Prostate gland (tissue), 2 donors: ENCODE results near the gene ZCCHC18. TPM values are rescaled to one million over a fixed set of nuclear protein-coding genes. Genes with fewer than 3 reads are reported as not detected.
A peak's percentile ranks its signal among the peaks of the same experiment; 100 is the strongest.

ENCODE experiments used
- DNase-seq: peaks from one replicate; pipeline ENCODE4 v3.0.0-alpha.2; 2019; ENCODE audit warnings: low spot score
- H3K27ac ChIP-seq, 2 donors: fragments of 200-600 bp; sonication (generic); 2 replicates each; pipeline ENCODE4 v1.5.1; 2017 to 2019
- H3K27me3 ChIP-seq: fragments of 200-600 bp; sonication (generic); replicated peaks from 2 replicates; pipeline ENCODE4 v1.5.1; 2019; ENCODE audit not compliant: insufficient read depth
- H3K36me3 ChIP-seq, 2 donors: fragments of 200-600 bp; sonication (generic); 1 replicate in 1 of 2; 2 replicates in 1 of 2; pipeline versions ENCODE4 v1.5.1 to v1.8.1; 2017 to 2019
- H3K4me1 ChIP-seq: fragments of 200-600 bp; sonication (generic); replicated peaks from 2 replicates; pipeline ENCODE4 v1.5.1; 2019
- H3K4me3 ChIP-seq, 2 donors: fragments of 200-600 bp; sonication (generic); 2 replicates each; pipeline ENCODE4 v1.5.1; 2017 to 2019
- H3K9me3 ChIP-seq: fragments of 200-600 bp; sonication (generic); 2 replicates; pipeline ENCODE4 v1.5.1; 2017
- CTCF ChIP-seq, 4 experiments: fragments of 200-600 bp in 2 of 4; fragments of 450-650 bp in 2 of 4; sonication (generic) in 2 of 4; IDR thresholded peaks; 1 replicate in 3 of 4; 2 replicates in 1 of 4; pipeline ENCODE4 v1.5.1; 2016 to 2019; ENCODE audit warnings: antibody characterized with exemption in 4 of 4, mild to moderate bottlenecking in 2 of 4, moderate library complexity in 2 of 4
- POLR2A ChIP-seq: fragments of 450-650 bp; IDR thresholded peaks from one replicate; pipeline ENCODE4 v1.6.1; 2016; ENCODE audit warnings: antibody characterized with exemption, mild to moderate bottlenecking
- POLR2AphosphoS5 ChIP-seq: sonication (generic); formaldehyde crosslinking; IDR thresholded peaks from one replicate; pipeline ENCODE4 v1.6.1; 2017; ENCODE audit warnings: antibody characterized with exemption
- WGBS: methylation state at CpG from one replicate; pipeline ENCODE4 v1.1.5; 2018; 5-methylcytosine and 5-hydroxymethylcytosine counted together
- intact Hi-C: fragments of 100-400 bp; cut with DNase I; formaldehyde crosslinking; loops from one replicate; pipeline ENCODE4 v1.14.2; 2022
- total RNA-seq, 2 donors: library from RNA; depleted of rRNA; stranded (reverse); fragments of >200 nt; gene quantifications; one replicate each; pipeline ENCODE4 v1.1.0, GENCODE V29; 2016

ZCCHC18 gene
- total RNA-seq, 2 donors from 2014 or later = 0.14 to 17.2 TPM

GRCh38 chrX:104135677-104136076 is 23.4 kb downstream of the ZCCHC18 start:
- Histone ChIP-seq H3K4me1 (no peaks in the 10 kb centered on the region), H3K9me3 (no peaks in the 10 kb centered on the region), H3K27ac (no peak overlapping the region), H3K27me3 (no peaks in the 10 kb centered on the region), H3K36me3 (no peaks in the 10 kb centered on the region), H3K4me3 (no peak overlapping the region)
- TF ChIP-seq POLR2A (no peak), CTCF (IDR thresholded peaks at IDR 0.05) (no peak), POLR2AphosphoS5 (no peak)
- 92% methylated on average over 1 of the region's 1 CpG for WGBS
- intact Hi-C loops = loop anchor here (2.0 to 10.0 kb wide), 2 partner anchors 37 to 441 kb away; no protein-coding TSS in a partner anchor
- DNase-seq = no peak

- Histone ChIP-seq H3K27ac (no peak overlapping the region), H3K27me3 (no peaks in the 10 kb centered on the region), H3K36me3 (no peaks in the 10 kb centered on the region), H3K4me1 (no peaks in the 10 kb centered on the region), H3K4me3 (peak overlapping the region in 1 of 2 donors; percentile 22), H3K9me3 (no peaks in the 10 kb centered on the region)
- intact Hi-C loops = loop anchor here (2.0 to 10.0 kb wide), 2 partner anchors 38 to 442 kb away; no protein-coding TSS in a partner anchor
- TF ChIP-seq POLR2A (no peak), POLR2AphosphoS5 (peak; percentile 17), CTCF (IDR thresholded peaks at IDR 0.05) (peak; percentile 28 to 64 (median 58))
- DNase-seq = peak; percentile 70
- WGBS = 17% methylated on average over 10 of the region's 10 CpGs
Observed at GRCh38 chrX:104136241-104137019, 24.1 kb downstream of the ZCCHC18 start.

DNA sequence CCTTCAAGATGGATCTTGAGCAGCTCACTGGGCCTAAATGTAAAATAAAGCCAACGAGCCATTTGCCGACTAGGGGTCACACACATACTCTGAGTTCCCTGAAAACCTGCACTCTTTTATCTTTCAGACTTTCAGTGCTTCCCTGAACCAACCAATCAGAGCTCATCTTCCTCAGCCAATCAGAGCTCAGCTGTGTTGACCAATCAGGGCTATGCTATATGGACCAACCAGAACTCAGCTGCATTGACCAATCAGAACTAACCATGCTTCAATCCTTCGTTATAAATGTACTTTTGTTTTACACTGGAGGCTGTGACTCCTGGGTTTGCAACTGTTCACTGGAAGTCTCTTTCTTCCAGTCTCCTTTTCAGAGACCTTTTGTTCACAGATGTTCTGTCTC is 25.2 kb downstream of the ZCCHC18 start:
- H3K4me3 ChIP-seq = no peak overlapping the region
- H3K27ac ChIP-seq = no peak overlapping the region
- 84% methylated on average over 3 of the region's 3 CpGs for WGBS
- H3K36me3 ChIP-seq = no peaks in the 10 kb centered on the region
- no peaks in the 10 kb centered on the region for H3K9me3 ChIP-seq
- H3K27me3 ChIP-seq = no peaks in the 10 kb centered on the region
- H3K4me1 ChIP-seq = no peaks in the 10 kb centered on the region
- no peak for DNase-seq
- intact Hi-C loops = loop anchor here (2.0 to 10.0 kb wide), 2 partner anchors 39 to 443 kb away; no protein-coding TSS in a partner anchor
- TF ChIP-seq CTCF (IDR thresholded peaks at IDR 0.05) (no peak), POLR2A (no peak), POLR2AphosphoS5 (no peak)

DNA sequence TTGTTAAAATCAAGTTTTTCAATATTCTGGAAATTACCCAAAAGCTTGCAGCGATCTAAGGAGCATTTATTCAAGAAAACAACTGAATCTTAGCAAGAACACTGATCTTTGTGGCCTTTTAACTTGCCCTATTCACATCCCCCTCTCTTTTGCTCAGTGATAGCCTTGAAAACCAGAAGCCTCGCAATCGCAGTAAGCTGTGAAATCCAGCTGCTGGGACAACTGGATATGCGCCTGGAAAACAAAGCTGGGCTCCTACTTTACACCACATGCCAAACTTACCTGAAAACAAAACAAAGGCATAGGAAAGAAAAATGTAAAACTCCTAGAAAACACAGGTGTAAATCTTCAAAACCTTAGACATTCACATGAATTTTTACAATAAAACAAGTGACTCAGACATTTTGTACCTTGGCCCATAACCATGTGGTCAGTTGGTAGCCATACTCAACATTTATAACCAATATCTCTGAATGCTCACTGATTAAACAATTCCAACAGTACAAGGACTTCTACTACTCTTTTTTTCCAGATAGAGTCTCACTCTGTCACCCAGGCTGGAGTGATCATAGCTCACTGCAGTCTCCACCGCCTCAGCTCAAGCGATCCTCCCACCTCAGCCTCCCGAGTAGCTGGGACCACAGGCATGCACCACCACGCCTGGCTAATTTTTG is 28.9 kb downstream of the ZCCHC18 start:
- Histone ChIP-seq H3K36me3 (no peaks in the 10 kb centered on the region), H3K9me3 (no peaks in the 10 kb centered on the region), H3K4me1 (no peaks in the 10 kb centered on the region), H3K4me3 (no peak overlapping the region), H3K27me3 (no peaks in the 10 kb centered on the region), H3K27ac (no peak overlapping the region)
- no peak for DNase-seq
- intact Hi-C loops = no loop called here
- 86% methylated on average over 8 of the region's 8 CpGs for WGBS
- TF ChIP-seq POLR2A (no peak), CTCF (IDR thresholded peaks at IDR 0.05) (no peak), POLR2AphosphoS5 (no peak)
